ENCODE results near the gene CDK17. TPM values are rescaled to one million over a fixed set of nuclear protein-coding genes. Genes with fewer than 3 reads are reported as not detected.

Gene CDK17
- total RNA-seq, 1 donor from 2014 or later, result 42.8 TPM

GRCh38 chr12:96311191-96311590, 89.0 kb downstream of the CDK17 start:
- Histone ChIP-seq H3K9me3 (ENCODE audit: control insufficient read depth in 3 of 3, low read length in 3 of 3) (no peaks in the 10 kb centered on the region), H3K9ac (ENCODE audit: low read depth in 1 of 3, low read length in 3 of 3) (no peak overlapping the region), H3K36me3 (ENCODE audit: control insufficient read depth in 3 of 3, insufficient read depth in 3 of 3, low read length in 3 of 3) (no peaks in the 10 kb centered on the region), H3K4me3 (ENCODE audit: low read length in 3 of 3) (no peak overlapping the region), H3K4me1 (ENCODE audit: control insufficient read depth in 3 of 3, insufficient read depth in 3 of 3, low read length in 3 of 3) (peaks cover 0 to 5% (median 0%) of the 10 kb centered on the region in 3 donors), H3K27me3 (ENCODE audit: control insufficient read depth in 3 of 3, insufficient read depth in 3 of 3, low read length in 3 of 3) (no peaks in the 10 kb centered on the region), H3K27ac (ENCODE audit: low read depth, low read length) (no peak overlapping the region)

GRCh38 chr12:96310067-96310466, 90.2 kb downstream of the CDK17 start:
- Histone ChIP-seq H3K9me3 (ENCODE audit: control insufficient read depth in 3 of 3, low read length in 3 of 3) (no peaks in the 10 kb centered on the region), H3K36me3 (ENCODE audit: control insufficient read depth in 3 of 3, insufficient read depth in 3 of 3, low read length in 3 of 3) (no peaks in the 10 kb centered on the region), H3K9ac (ENCODE audit: low read depth in 1 of 3, low read length in 3 of 3) (no peak overlapping the region), H3K27ac (ENCODE audit: low read depth, low read length) (no peak overlapping the region), H3K4me1 (ENCODE audit: control insufficient read depth in 3 of 3, insufficient read depth in 3 of 3, low read length in 3 of 3) (peaks cover 0 to 5% (median 0%) of the 10 kb centered on the region in 3 donors), H3K27me3 (ENCODE audit: control insufficient read depth in 3 of 3, insufficient read depth in 3 of 3, low read length in 3 of 3) (no peaks in the 10 kb centered on the region), H3K4me3 (ENCODE audit: low read length in 3 of 3) (no peak overlapping the region)

GRCh38 chr12:96308881-96309280, 91.4 kb downstream of the CDK17 start:
- Histone ChIP-seq H3K4me1 (ENCODE audit: control insufficient read depth in 3 of 3, insufficient read depth in 3 of 3, low read length in 3 of 3) (no peaks in the 10 kb centered on the region), H3K27ac (ENCODE audit: low read depth, low read length) (no peak overlapping the region), H3K9me3 (ENCODE audit: control insufficient read depth in 3 of 3, low read length in 3 of 3) (no peaks in the 10 kb centered on the region), H3K9ac (ENCODE audit: low read depth in 1 of 3, low read length in 3 of 3) (no peak overlapping the region), H3K36me3 (ENCODE audit: control insufficient read depth in 3 of 3, insufficient read depth in 3 of 3, low read length in 3 of 3) (no peaks in the 10 kb centered on the region), H3K27me3 (ENCODE audit: control insufficient read depth in 3 of 3, insufficient read depth in 3 of 3, low read length in 3 of 3) (no peaks in the 10 kb centered on the region), H3K4me3 (ENCODE audit: low read length in 3 of 3) (no peak overlapping the region)

- Histone ChIP-seq H3K27ac (ENCODE audit: low read depth, low read length) (no peak overlapping the region), H3K4me1 (ENCODE audit: control insufficient read depth in 3 of 3, insufficient read depth in 3 of 3, low read length in 3 of 3) (no peaks in the 10 kb centered on the region), H3K9ac (ENCODE audit: low read depth in 1 of 3, low read length in 3 of 3) (no peak overlapping the region), H3K4me3 (ENCODE audit: low read length in 3 of 3) (no peak overlapping the region), H3K36me3 (ENCODE audit: control insufficient read depth in 3 of 3, insufficient read depth in 3 of 3, low read length in 3 of 3) (no peaks in the 10 kb centered on the region), H3K9me3 (ENCODE audit: control insufficient read depth in 3 of 3, low read length in 3 of 3) (no peaks in the 10 kb centered on the region), H3K27me3 (ENCODE audit: control insufficient read depth in 3 of 3, insufficient read depth in 3 of 3, low read length in 3 of 3) (no peaks in the 10 kb centered on the region)
These were observed 94.6 kb downstream of the CDK17 start for GRCh38 chr12:96305665-96306064.

GRCh38 chr12:96303653-96304052, 96.6 kb downstream of the CDK17 start:
- Histone ChIP-seq H3K36me3 (ENCODE audit: control insufficient read depth in 3 of 3, insufficient read depth in 3 of 3, low read length in 3 of 3) (peaks cover 0 to 4% (median 0%) of the 10 kb centered on the region in 3 donors), H3K4me1 (ENCODE audit: control insufficient read depth in 3 of 3, insufficient read depth in 3 of 3, low read length in 3 of 3) (no peaks in the 10 kb centered on the region), H3K27ac (ENCODE audit: low read depth, low read length) (no peak overlapping the region), H3K27me3 (ENCODE audit: control insufficient read depth in 3 of 3, insufficient read depth in 3 of 3, low read length in 3 of 3) (no peaks in the 10 kb centered on the region), H3K9me3 (ENCODE audit: control insufficient read depth in 3 of 3, low read length in 3 of 3) (no peaks in the 10 kb centered on the region), H3K9ac (ENCODE audit: low read depth in 1 of 3, low read length in 3 of 3) (no peak overlapping the region), H3K4me3 (ENCODE audit: low read length in 3 of 3) (no peak overlapping the region)

- Histone ChIP-seq H3K9me3 (ENCODE audit: control insufficient read depth in 3 of 3, low read length in 3 of 3) (no peaks in the 10 kb centered on the region), H3K4me1 (ENCODE audit: control insufficient read depth in 3 of 3, insufficient read depth in 3 of 3, low read length in 3 of 3) (no peaks in the 10 kb centered on the region), H3K9ac (ENCODE audit: low read depth in 1 of 3, low read length in 3 of 3) (no peak overlapping the region), H3K27me3 (ENCODE audit: control insufficient read depth in 3 of 3, insufficient read depth in 3 of 3, low read length in 3 of 3) (no peaks in the 10 kb centered on the region), H3K27ac (ENCODE audit: low read depth, low read length) (no peak overlapping the region), H3K4me3 (ENCODE audit: low read length in 3 of 3) (no peak overlapping the region), H3K36me3 (ENCODE audit: control insufficient read depth in 3 of 3, insufficient read depth in 3 of 3, low read length in 3 of 3) (peaks cover 0 to 4% (median 3%) of the 10 kb centered on the region in 3 donors)
These were observed 97.4 kb downstream of the CDK17 start for GRCh38 chr12:96302687-96303310.

GRCh38 chr12:96301732-96302131, 98.5 kb downstream of the CDK17 start:
- Histone ChIP-seq H3K27me3 (ENCODE audit: control insufficient read depth in 3 of 3, insufficient read depth in 3 of 3, low read length in 3 of 3) (no peaks in the 10 kb centered on the region), H3K4me1 (ENCODE audit: control insufficient read depth in 3 of 3, insufficient read depth in 3 of 3, low read length in 3 of 3) (no peaks in the 10 kb centered on the region), H3K27ac (ENCODE audit: low read depth, low read length) (no peak overlapping the region), H3K9ac (ENCODE audit: low read depth in 1 of 3, low read length in 3 of 3) (no peak overlapping the region), H3K4me3 (ENCODE audit: low read length in 3 of 3) (no peak overlapping the region), H3K9me3 (ENCODE audit: control insufficient read depth in 3 of 3, low read length in 3 of 3) (no peaks in the 10 kb centered on the region), H3K36me3 (ENCODE audit: control insufficient read depth in 3 of 3, insufficient read depth in 3 of 3, low read length in 3 of 3) (peaks cover 0 to 8% (median 4%) of the 10 kb centered on the region in 3 donors)

GRCh38 chr12:96300064-96300463, 100.2 kb downstream of the CDK17 start:
- no peak overlapping the region for H3K9ac ChIP-seq (ENCODE audit: low read depth in 1 of 3, low read length in 3 of 3)
- peaks cover 0 to 8% (median 4%) of the 10 kb centered on the region in 3 donors for H3K36me3 ChIP-seq (ENCODE audit: control insufficient read depth in 3 of 3, insufficient read depth in 3 of 3, low read length in 3 of 3)
- H3K4me3 ChIP-seq (ENCODE audit: low read length in 3 of 3), result no peak overlapping the region
- no peaks in the 10 kb centered on the region for H3K27me3 ChIP-seq (ENCODE audit: control insufficient read depth in 3 of 3, insufficient read depth in 3 of 3, low read length in 3 of 3)
- H3K27ac ChIP-seq (ENCODE audit: low read depth, low read length), result no peak overlapping the region
- no peaks in the 10 kb centered on the region for H3K9me3 ChIP-seq (ENCODE audit: control insufficient read depth in 3 of 3, low read length in 3 of 3)
- H3K4me1 ChIP-seq (ENCODE audit: control insufficient read depth in 3 of 3, insufficient read depth in 3 of 3, low read length in 3 of 3), result no peaks in the 10 kb centered on the region

- Histone ChIP-seq H3K4me3 (ENCODE audit: low read length in 3 of 3) (no peak overlapping the region), H3K4me1 (ENCODE audit: control insufficient read depth in 3 of 3, insufficient read depth in 3 of 3, low read length in 3 of 3) (no peaks in the 10 kb centered on the region), H3K9me3 (ENCODE audit: control insufficient read depth in 3 of 3, low read length in 3 of 3) (no peaks in the 10 kb centered on the region), H3K27ac (ENCODE audit: low read depth, low read length) (no peak overlapping the region), H3K27me3 (ENCODE audit: control insufficient read depth in 3 of 3, insufficient read depth in 3 of 3, low read length in 3 of 3) (no peaks in the 10 kb centered on the region), H3K36me3 (ENCODE audit: control insufficient read depth in 3 of 3, insufficient read depth in 3 of 3, low read length in 3 of 3) (peaks cover 0 to 12% (median 8%) of the 10 kb centered on the region in 3 donors), H3K9ac (ENCODE audit: low read depth in 1 of 3, low read length in 3 of 3) (no peak overlapping the region)
These were observed 102.7 kb downstream of the CDK17 start for GRCh38 chr12:96297504-96297903.

GRCh38 chr12:96295532-96296160, 104.6 kb downstream of the CDK17 start:
- Histone ChIP-seq H3K36me3 (ENCODE audit: control insufficient read depth in 3 of 3, insufficient read depth in 3 of 3, low read length in 3 of 3) (peaks cover 0 to 12% (median 8%) of the 10 kb centered on the region in 3 donors), H3K27me3 (ENCODE audit: control insufficient read depth in 3 of 3, insufficient read depth in 3 of 3, low read length in 3 of 3) (no peaks in the 10 kb centered on the region), H3K4me3 (ENCODE audit: low read length in 3 of 3) (no peak overlapping the region), H3K9me3 (ENCODE audit: control insufficient read depth in 3 of 3, low read length in 3 of 3) (no peaks in the 10 kb centered on the region), H3K27ac (ENCODE audit: low read depth, low read length) (no peak overlapping the region), H3K4me1 (ENCODE audit: control insufficient read depth in 3 of 3, insufficient read depth in 3 of 3, low read length in 3 of 3) (no peaks in the 10 kb centered on the region), H3K9ac (ENCODE audit: low read depth in 1 of 3, low read length in 3 of 3) (no peak overlapping the region)

Data from skeletal muscle tissue (tissue), 4 donors.